HUDEP-2 (cell line): ENCODE data around the gene PITHD1.

Experiments
- DNase-seq, 76 experiments: peaks; one replicate each; lab custom pipeline; 2025; ENCODE audit not compliant: unreplicated experiment in 76 of 76; lab: John Stamatoyannopoulos, UW

The PITHD1 gene

GRCh38 chr1:23796466-23797271 is 18.5 kb downstream of the PITHD1 start:
- no peak for DNase-seq

- no peak for DNase-seq
These were observed 19.5 kb downstream of the PITHD1 start for GRCh38 chr1:23797478-23798448.

- peak in 16 of 76 experiments; percentile 11 to 39 (median 20) for DNase-seq
These were observed 20.5 kb downstream of the PITHD1 start for GRCh38 chr1:23798662-23799142.

- no peak for DNase-seq
These were observed 21.0 kb downstream of the PITHD1 start for GRCh38 chr1:23799255-23799569.

GRCh38 chr1:23799570-23800399 is 21.6 kb downstream of the PITHD1 start:
- DNase-seq = peak in 67 of 76 experiments; percentile 20 to 91 (median 59)

- peak in 75 of 76 experiments; percentile 23 to 97 (median 92) for DNase-seq
These were observed 22.5 kb downstream of the PITHD1 start, which contains the start of gene GALE for GRCh38 chr1:23800400-23801337. TSS of gene GALE (minus strand) at chr1:23800754. CDS start at chr1:23799007, 1,747 bp downstream.

GRCh38 chr1:23801338-23801748 is 23.1 kb downstream of the PITHD1 start:
- no peak for DNase-seq

GRCh38 chr1:23801876-23802275 is 23.7 kb downstream of the PITHD1 start:
- peak in 1 of 76 experiments; percentile 8 for DNase-seq

- DNase-seq = peak in 1 of 76 experiments; percentile 9
These were observed 24.7 kb downstream of the PITHD1 start for GRCh38 chr1:23802809-23803342.

GRCh38 chr1:23803674-23804073 is 25.5 kb downstream of the PITHD1 start:
- no peak for DNase-seq

- DNase-seq = no peak
These were observed 26.1 kb downstream of the PITHD1 start for GRCh38 chr1:23804183-23804835.

- DNase-seq = no peak
These were observed 26.8 kb downstream of the PITHD1 start for GRCh38 chr1:23805025-23805424.

GRCh38 chr1:23806280-23806679 is 28.1 kb downstream of the PITHD1 start:
- DNase-seq = no peak

GRCh38 chr1:23807453-23807852 is 29.2 kb downstream of the PITHD1 start:
- DNase-seq = peak in 2 of 76 experiments; percentile 10 to 17

GRCh38 chr1:23809751-23810171 is 31.5 kb downstream of the PITHD1 start:
- DNase-seq = peak in 73 of 76 experiments; percentile 33 to 90 (median 74)

GRCh38 chr1:23810818-23811540 is 32.8 kb downstream of the PITHD1 start:
- DNase-seq = peak in 59 of 76 experiments; percentile 6 to 74 (median 36)

- no peak for DNase-seq
These were observed 35.8 kb downstream of the PITHD1 start for GRCh38 chr1:23814016-23814415.

GRCh38 chr1:23816361-23816760 is 38.1 kb downstream of the PITHD1 start:
- no peak for DNase-seq
